ENCODE data around the gene ZNF99. TPM values are rescaled to one million over a fixed set of nuclear protein-coding genes. Genes with fewer than 3 reads are reported as not detected.
"Not testable (repeated sequence)": the region's sequence is repeated elsewhere in the genome, so short reads cannot be mapped to it uniquely, and the experiment has no call there.

ZNF99 gene
- total RNA-seq, 2 experiments from 2014 or later: not detected

- Histone ChIP-seq H3K4me3 (ENCODE audit: low read length) (no peak overlapping the region), H3K27ac (ENCODE audit: low read depth in 1 of 2, low read length in 2 of 2) (no peak overlapping the region), H3K27me3 (ENCODE audit: control insufficient read depth in 1 of 2, insufficient read depth in 2 of 2, low read length in 2 of 2) (no peaks in the 10 kb centered on the region), H3K9me3 (ENCODE audit: control insufficient read depth in 1 of 2, insufficient read depth in 1 of 2, low read length in 2 of 2) (peaks cover 6 to 44% of the 10 kb centered on the region in 2 experiments), H3K36me3 (ENCODE audit: insufficient read depth, low read length) (no peaks in the 10 kb centered on the region), H3K4me1 (ENCODE audit: insufficient read depth, low read length) (no peaks in the 10 kb centered on the region)
- H3K27me3 Mint-ChIP-seq: no peaks in the 10 kb centered on the region
- ATAC-seq (ENCODE audit: poor library complexity) (no peak), DNase-seq (no peak)
- ChIA-PET POLR2A (no interaction called here), CTCF (no interaction called here)
- no peak overlapping the region for H3K4me3 Mint-ChIP-seq
- peaks cover 21% of the 10 kb centered on the region for H3K36me3 Mint-ChIP-seq (ENCODE audit: low read depth)
- peaks cover 25% of the 10 kb centered on the region for H3K9me3 Mint-ChIP-seq
- TF ChIP-seq CTCF (IDR thresholded peaks at IDR 0.05): no peak
- no peak overlapping the region for H3K27ac Mint-ChIP-seq
- H3K4me1 Mint-ChIP-seq (ENCODE audit: low read depth): no peaks in the 10 kb centered on the region
- intact Hi-C loops (cut with DNase I, micrococcal nuclease): no loop called here
Observed at GRCh38 chr19:22797040-22797439, 13.1 kb upstream of the ZNF99 start.

- H3K27ac ChIP-seq (ENCODE audit: low read depth in 1 of 2, low read length in 2 of 2); ATAC-seq (ENCODE audit: poor library complexity); H3K4me1 ChIP-seq (ENCODE audit: insufficient read depth, low read length); H3K4me3 ChIP-seq (ENCODE audit: low read length); DNase-seq; H3K4me3 Mint-ChIP-seq; H3K36me3 ChIP-seq (ENCODE audit: insufficient read depth, low read length); POLR2A ChIA-PET; H3K36me3 Mint-ChIP-seq (ENCODE audit: low read depth); H3K4me1 Mint-ChIP-seq (ENCODE audit: low read depth); CTCF ChIA-PET; intact Hi-C loops (cut with DNase I, micrococcal nuclease); H3K27me3 Mint-ChIP-seq; H3K27me3 ChIP-seq (ENCODE audit: control insufficient read depth in 1 of 2, insufficient read depth in 2 of 2, low read length in 2 of 2); H3K27ac Mint-ChIP-seq: not testable (repeated sequence)
- H3K9me3 Mint-ChIP-seq: peaks cover 16% of the 10 kb centered on the region
- H3K9me3 ChIP-seq (ENCODE audit: control insufficient read depth in 1 of 2, insufficient read depth in 1 of 2, low read length in 2 of 2): peaks cover 6 to 30% of the 10 kb centered on the region in 2 experiments
Observed at GRCh38 chr19:22792863-22793262, 8.9 kb upstream of the ZNF99 start.

- TF ChIP-seq CTCF (IDR thresholded peaks at IDR 0.05): no peak
- ChIA-PET CTCF (no interaction called here), POLR2A (no interaction called here)
- H3K4me1 ChIP-seq (ENCODE audit: insufficient read depth, low read length): no peaks in the 10 kb centered on the region
- ATAC-seq (ENCODE audit: poor library complexity) (no peak), DNase-seq (no peak)
- H3K27ac ChIP-seq (ENCODE audit: low read depth in 1 of 2, low read length in 2 of 2): no peak overlapping the region
- intact Hi-C loops (cut with DNase I, micrococcal nuclease): no loop called here
- no peak overlapping the region for H3K27ac Mint-ChIP-seq
- no peaks in the 10 kb centered on the region for H3K27me3 ChIP-seq (ENCODE audit: control insufficient read depth in 1 of 2, insufficient read depth in 2 of 2, low read length in 2 of 2)
- H3K9me3 Mint-ChIP-seq: peaks cover 40% of the 10 kb centered on the region
- H3K9me3 ChIP-seq (ENCODE audit: control insufficient read depth in 1 of 2, insufficient read depth in 1 of 2, low read length in 2 of 2): peaks cover 2 to 9% of the 10 kb centered on the region in 2 experiments
- no peak overlapping the region for H3K4me3 Mint-ChIP-seq
- no peaks in the 10 kb centered on the region for H3K4me1 Mint-ChIP-seq (ENCODE audit: low read depth)
- no peaks in the 10 kb centered on the region for H3K27me3 Mint-ChIP-seq
- no peak overlapping the region for H3K4me3 ChIP-seq (ENCODE audit: low read length)
- H3K36me3 ChIP-seq (ENCODE audit: insufficient read depth, low read length): no peaks in the 10 kb centered on the region
- H3K36me3 Mint-ChIP-seq (ENCODE audit: low read depth): peaks cover 6% of the 10 kb centered on the region
Observed at GRCh38 chr19:22735911-22736645, 47.9 kb downstream of the ZNF99 start.

GRCh38 chr19:22733691-22734090, 50.3 kb downstream of the ZNF99 start:
- Mint-ChIP-seq H3K27ac (no peak overlapping the region), H3K4me3 (no peak overlapping the region), H3K27me3 (no peaks in the 10 kb centered on the region), H3K36me3 (ENCODE audit: low read depth) (peaks cover 6% of the 10 kb centered on the region), H3K9me3 (peaks cover 35% of the 10 kb centered on the region), H3K4me1 (ENCODE audit: low read depth) (no peaks in the 10 kb centered on the region)
- DNase-seq: no peak
- TF ChIP-seq CTCF (IDR thresholded peaks at IDR 0.05): no peak
- POLR2A ChIA-PET: no interaction called here
- peaks cover 0 to 6% of the 10 kb centered on the region in 2 experiments for H3K9me3 ChIP-seq (ENCODE audit: control insufficient read depth in 1 of 2, insufficient read depth in 1 of 2, low read length in 2 of 2)
- no peak overlapping the region for H3K27ac ChIP-seq (ENCODE audit: low read depth in 1 of 2, low read length in 2 of 2)
- no peak for ATAC-seq (ENCODE audit: poor library complexity)
- no peaks in the 10 kb centered on the region for H3K27me3 ChIP-seq (ENCODE audit: control insufficient read depth in 1 of 2, insufficient read depth in 2 of 2, low read length in 2 of 2)
- intact Hi-C loops (cut with DNase I, micrococcal nuclease): no loop called here
- no peaks in the 10 kb centered on the region for H3K4me1 ChIP-seq (ENCODE audit: insufficient read depth, low read length)
- H3K36me3 ChIP-seq (ENCODE audit: insufficient read depth, low read length): no peaks in the 10 kb centered on the region
- H3K4me3 ChIP-seq (ENCODE audit: low read length): no peak overlapping the region
- CTCF ChIA-PET: no interaction called here

- intact Hi-C loops (cut with DNase I, micrococcal nuclease); ATAC-seq (ENCODE audit: poor library complexity); H3K36me3 Mint-ChIP-seq (ENCODE audit: low read depth); H3K9me3 ChIP-seq (ENCODE audit: control insufficient read depth in 1 of 2, insufficient read depth in 1 of 2, low read length in 2 of 2); H3K27ac ChIP-seq (ENCODE audit: low read depth in 1 of 2, low read length in 2 of 2); CTCF ChIA-PET; POLR2A ChIA-PET; H3K4me3 ChIP-seq (ENCODE audit: low read length); H3K27me3 Mint-ChIP-seq; H3K27ac Mint-ChIP-seq; H3K27me3 ChIP-seq (ENCODE audit: control insufficient read depth in 1 of 2, insufficient read depth in 2 of 2, low read length in 2 of 2); DNase-seq; H3K36me3 ChIP-seq (ENCODE audit: insufficient read depth, low read length); H3K4me1 ChIP-seq (ENCODE audit: insufficient read depth, low read length); H3K4me1 Mint-ChIP-seq (ENCODE audit: low read depth); H3K4me3 Mint-ChIP-seq: not testable (repeated sequence)
- peaks cover 21% of the 10 kb centered on the region for H3K9me3 Mint-ChIP-seq
Observed at GRCh38 chr19:22728214-22728613, 55.7 kb downstream of the ZNF99 start.

All from CD4-positive, alpha-beta T cell (primary cell).